Stimulated activated CD4-positive, alpha-beta T cell treated with anti-CD3 and anti-CD28 coated beads, Interleukin-1b, Interleukin-23, amount 100 ng/mL, for 1 hour (primary cell): ENCODE data around the gene ZNF420.

Experiments used
- DNase-seq, 2 donors: peaks; one replicate each; pipeline ENCODE4 v3.0.0-alpha.2; 2020; ENCODE audit warnings: low read depth in 2 of 2

ZNF420 gene

DNA sequence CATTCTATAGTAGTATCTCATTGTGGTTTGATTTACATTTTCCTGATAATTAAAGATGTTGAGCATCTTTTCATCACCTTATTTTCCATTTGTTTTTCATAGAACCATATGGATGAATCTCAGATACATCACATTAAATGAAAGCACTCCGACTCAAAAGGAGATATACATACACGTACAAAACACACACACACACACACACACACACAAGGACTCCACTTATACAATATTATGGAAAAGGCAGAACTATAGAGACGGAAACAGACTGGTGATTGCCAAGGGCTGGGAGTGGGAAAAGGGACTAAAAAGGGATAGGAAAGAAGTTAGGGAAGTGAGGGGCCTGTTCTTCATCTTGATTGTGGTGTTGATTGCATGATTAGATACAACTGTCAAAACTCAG is 70.0 kb downstream of the ZNF420 start:
- DNase-seq: no peak

DNA sequence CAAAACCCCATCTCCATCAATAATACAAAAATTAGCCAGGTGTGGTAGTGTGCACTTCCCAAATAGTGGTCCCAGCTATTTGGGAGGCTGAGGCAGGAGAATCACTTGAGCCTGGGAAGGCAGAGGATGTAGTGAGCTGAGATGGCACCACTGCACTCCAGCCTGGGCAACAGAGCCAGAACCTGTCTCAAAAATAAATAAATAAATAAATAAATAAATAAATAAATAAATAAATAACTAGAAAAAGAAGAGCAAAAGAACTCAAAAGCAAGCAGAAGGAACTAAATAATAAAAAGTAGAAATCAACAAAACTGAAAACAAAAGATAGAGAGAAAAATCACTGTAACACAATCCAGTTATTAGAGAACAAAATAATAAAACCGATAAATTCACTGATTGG is 81.9 kb downstream of the ZNF420 start:
- no peak for DNase-seq

DNA sequence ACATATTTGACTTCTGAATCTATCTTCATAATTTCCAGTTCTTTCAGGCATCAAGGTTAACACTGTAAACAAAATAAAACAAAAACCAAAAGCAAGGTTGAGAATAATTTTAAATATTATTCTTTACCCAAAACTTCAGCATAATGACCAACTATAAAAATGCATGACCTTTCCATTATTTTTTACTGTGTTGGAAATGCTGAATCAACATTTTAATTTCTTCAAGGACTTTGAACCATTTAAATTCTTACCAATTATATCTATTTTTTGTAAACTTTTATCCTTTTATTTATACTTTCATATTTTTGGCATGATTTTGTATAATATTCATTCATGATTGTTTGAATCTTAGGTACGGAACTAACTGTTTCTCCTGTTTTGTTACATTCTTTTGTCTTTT is 87.4 kb downstream of the ZNF420 start:
- no peak for DNase-seq

DNA sequence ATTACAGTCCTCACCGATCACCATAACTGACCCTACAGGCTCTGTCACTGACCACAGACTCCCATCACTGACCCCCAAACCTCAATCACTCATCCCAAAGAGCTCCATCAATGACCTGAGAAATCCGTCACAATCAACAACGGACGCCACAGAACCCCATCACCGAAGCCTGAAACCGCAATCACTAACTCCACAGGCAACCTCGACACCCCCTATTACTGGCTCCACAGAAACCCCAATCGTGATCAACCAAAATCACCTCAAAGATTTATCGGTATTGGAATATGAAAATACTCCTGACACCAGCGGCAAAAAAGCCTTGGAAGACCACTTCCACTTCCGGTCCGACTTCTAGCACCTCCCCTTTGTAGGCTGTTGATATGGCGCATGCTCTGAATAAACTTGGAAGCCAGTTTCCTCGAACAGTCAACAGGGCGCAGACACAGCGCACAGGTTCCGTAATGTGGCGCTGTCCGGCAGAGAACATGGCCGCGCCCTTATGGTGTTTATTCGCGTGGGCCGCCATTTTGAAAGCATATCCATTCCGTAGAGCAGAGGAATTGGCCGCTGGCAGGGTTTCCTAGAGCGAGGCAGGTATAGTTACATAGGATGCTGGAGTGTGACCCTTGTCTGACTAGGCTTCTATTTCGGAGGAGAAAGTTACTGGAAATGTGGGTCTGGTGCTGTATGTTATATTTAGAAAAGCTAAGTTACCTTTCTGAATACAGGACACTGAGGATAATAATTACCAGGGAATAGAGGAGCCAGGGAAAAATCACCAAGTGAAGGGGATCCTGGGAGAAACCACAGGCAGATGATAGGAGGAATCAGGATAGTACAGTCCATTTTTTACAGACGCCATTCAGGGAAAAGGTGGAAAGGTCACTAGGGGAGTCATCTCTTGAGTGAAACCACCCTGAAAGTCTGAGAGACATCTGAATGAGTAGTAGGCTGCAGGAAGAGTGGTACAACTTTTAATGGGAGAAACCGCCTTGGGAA is 94.4 kb downstream of the ZNF420 start, which contains the start of gene ZNF585A:
Gene ZNF585A (minus strand): TSS at position 328 of the 999 bp plus-strand sequence. CDS start 2,785 bp downstream, outside the sequence.
- peak; percentile 62 to 81 for DNase-seq
